Central memory CD8-positive, alpha-beta T cell (primary cell): ENCODE results near the gene EBF3.

Experiments
- ATAC-seq: fragments of 150-1000 bp; cut with Tn5 transposase; replicated peaks from 2 replicates; pipeline ENCODE4 v1.10.0; 2022; ENCODE audit warnings: mild to moderate bottlenecking, moderate FRiP score, moderate number of reproducible peaks; ENCODE audit not compliant: poor library complexity, severe bottlenecking; ENCODE audit errors: extremely low read depth
- DNase-seq, 2 donors: peaks; one replicate each; pipeline ENCODE4 v3.0.0; 2021; ENCODE audit warnings: low spot score in 2 of 2
- H3K27ac Mint-ChIP-seq: one replicate; pipeline ENCODE4 v1.8.0; 2022; ENCODE audit warnings: low read depth, mild to moderate bottlenecking, moderate library complexity, mixed read lengths
- H3K27me3 Mint-ChIP-seq: one replicate; pipeline ENCODE4 v1.8.0; 2022; ENCODE audit warnings: mixed read lengths
- H3K36me3 Mint-ChIP-seq: one replicate; pipeline ENCODE4 v1.8.0; 2022; ENCODE audit warnings: mild to moderate bottlenecking, moderate library complexity, mixed read lengths; ENCODE audit not compliant: insufficient read depth
- H3K4me1 Mint-ChIP-seq: one replicate; pipeline ENCODE4 v1.8.0; 2022; ENCODE audit warnings: mixed read lengths
- H3K4me3 Mint-ChIP-seq: one replicate; pipeline ENCODE4 v1.8.0; 2022; ENCODE audit warnings: mild to moderate bottlenecking, moderate library complexity, mixed read lengths
- H3K9me3 Mint-ChIP-seq: one replicate; pipeline ENCODE4 v1.8.0; 2022; ENCODE audit warnings: mixed read lengths

The EBF3 gene

DNA sequence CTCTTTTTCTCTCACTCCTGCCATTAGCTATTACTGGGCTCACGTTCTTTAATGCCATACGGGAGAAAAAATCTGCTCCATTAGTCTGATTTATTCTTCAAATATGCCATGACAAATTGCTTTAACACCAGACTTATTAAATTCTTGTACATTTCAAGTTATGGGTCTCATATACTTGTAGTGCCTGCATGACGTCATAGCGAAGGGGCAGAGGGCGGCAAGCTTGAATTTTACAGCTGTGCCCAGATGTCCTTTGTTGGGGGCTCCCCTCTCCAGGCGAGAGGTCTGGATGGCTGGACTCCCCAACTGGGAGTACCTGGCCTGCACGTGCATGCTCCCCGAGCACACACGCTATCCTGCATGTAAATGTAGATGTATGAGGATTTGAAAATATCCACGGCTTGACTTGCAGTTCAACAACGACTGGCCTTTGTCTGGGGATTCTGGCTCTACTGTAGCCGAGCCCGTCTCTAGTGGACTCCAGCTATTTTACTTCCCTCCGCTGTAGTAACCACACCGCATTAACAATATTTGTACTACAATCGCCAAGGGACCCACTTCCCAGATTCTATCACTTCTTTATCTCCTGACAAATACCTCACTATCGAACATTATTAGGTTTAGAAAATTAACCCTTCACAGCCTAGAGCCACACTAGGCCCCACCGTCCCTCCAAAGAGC is 79.5 kb downstream of the EBF3 start:
- DNase-seq (no peak), ATAC-seq (no peak)
- Mint-ChIP-seq H3K36me3 (no peaks in the 10 kb centered on the region), H3K27ac (no peak overlapping the region), H3K27me3 (no peaks in the 10 kb centered on the region), H3K4me3 (no peak overlapping the region), H3K9me3 (no peaks in the 10 kb centered on the region), H3K4me1 (no peaks in the 10 kb centered on the region)

DNA sequence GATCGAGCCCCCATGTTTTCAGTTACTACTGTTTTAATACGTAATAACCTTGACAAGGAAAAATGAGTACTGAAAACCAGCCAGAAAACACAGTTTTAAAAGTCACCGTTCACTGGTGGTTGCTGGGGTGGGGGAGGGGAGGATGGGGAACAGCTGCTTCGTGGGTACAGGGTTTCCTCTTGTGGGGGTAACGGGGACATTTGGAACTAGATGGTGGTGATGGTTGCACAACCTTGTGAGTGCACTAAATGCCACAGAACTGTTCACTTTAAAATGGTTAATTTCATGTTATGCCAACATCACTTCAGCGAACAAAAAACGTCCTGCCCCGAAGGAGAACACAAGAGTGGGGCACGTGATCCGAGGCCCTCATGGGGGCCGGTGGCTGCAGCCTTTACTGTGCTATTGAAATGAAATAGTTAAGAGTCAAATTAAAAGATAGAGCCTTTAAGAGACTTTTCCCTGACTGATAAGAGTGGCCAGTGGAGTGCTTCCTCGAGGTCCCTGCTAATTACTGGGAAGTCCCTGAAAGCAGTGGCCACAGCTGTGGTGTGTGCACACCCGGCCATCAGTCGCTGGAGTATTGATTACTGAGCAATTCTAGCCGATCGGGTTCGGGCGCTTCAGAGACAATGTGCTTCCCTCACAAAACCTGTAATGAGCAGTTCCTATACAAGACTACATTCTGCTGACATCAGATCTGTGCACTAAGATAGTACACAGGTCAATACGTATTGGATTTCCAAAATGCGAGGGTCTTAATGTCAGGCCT is 80.3 kb downstream of the EBF3 start:
- Mint-ChIP-seq H3K4me3 (no peak overlapping the region), H3K36me3 (no peaks in the 10 kb centered on the region), H3K9me3 (no peaks in the 10 kb centered on the region), H3K27ac (no peak overlapping the region), H3K27me3 (no peaks in the 10 kb centered on the region), H3K4me1 (no peaks in the 10 kb centered on the region)
- DNase-seq (no peak), ATAC-seq (no peak)

DNA sequence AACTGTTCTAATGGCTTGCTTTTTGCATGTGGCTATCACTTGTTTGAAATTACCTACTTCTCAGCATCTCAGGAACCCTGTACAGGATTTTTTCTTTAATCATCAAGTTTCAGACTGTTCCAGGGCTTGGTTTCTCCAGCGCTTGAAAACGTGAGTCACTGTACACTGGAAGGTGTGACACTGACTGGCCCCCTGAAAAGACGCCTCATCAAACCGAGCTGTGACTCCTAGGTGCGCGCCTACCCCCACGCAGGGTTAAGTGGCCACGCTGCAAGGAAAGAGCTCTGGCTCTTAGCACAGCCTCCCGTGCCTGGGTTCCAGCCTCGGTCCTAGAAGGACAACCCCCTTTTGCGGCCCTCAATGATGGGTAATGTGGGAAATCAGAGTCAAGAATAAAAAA is 81.0 kb downstream of the EBF3 start:
- Mint-ChIP-seq H3K4me3 (no peak overlapping the region), H3K9me3 (no peaks in the 10 kb centered on the region), H3K27me3 (no peaks in the 10 kb centered on the region), H3K27ac (no peak overlapping the region), H3K4me1 (no peaks in the 10 kb centered on the region), H3K36me3 (no peaks in the 10 kb centered on the region)
- no peak for ATAC-seq
- DNase-seq: no peak

DNA sequence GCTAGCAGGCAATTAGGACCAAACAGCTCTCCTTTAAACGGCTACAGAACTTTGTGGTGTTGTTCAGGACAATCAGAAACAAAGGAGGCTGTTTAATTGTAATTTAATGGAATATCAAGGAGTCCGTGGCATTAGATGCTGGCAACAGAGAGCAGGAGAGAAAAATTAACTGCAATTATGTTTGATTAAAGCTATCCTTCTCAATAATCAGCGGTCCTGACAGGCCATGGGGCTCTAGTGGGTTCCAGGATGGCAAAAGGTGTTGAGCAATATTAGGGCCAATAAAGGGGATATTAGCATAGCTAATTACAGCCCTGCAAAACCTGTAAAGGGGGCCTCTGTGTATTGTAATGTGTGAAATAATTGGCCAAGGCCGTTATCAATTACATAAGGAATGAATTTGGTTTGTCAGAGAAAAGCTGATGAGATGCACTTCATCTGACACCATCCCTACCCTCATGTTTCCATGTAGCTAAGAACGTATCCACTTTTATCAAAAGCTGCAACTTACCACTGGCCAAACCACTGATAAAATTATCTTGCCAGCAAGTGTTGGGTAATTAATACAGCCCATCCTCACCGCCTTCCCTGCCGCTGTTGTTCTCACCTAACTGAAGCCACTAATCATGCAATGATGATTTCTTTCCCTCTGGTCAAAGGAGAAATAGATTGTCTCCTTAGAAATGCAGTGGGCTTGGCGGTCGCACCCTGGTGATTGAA is 81.6 kb downstream of the EBF3 start:
- Mint-ChIP-seq H3K27me3 (no peaks in the 10 kb centered on the region), H3K4me1 (no peaks in the 10 kb centered on the region), H3K27ac (no peak overlapping the region), H3K36me3 (no peaks in the 10 kb centered on the region), H3K4me3 (no peak overlapping the region), H3K9me3 (no peaks in the 10 kb centered on the region)
- ATAC-seq: no peak
- no peak for DNase-seq

DNA sequence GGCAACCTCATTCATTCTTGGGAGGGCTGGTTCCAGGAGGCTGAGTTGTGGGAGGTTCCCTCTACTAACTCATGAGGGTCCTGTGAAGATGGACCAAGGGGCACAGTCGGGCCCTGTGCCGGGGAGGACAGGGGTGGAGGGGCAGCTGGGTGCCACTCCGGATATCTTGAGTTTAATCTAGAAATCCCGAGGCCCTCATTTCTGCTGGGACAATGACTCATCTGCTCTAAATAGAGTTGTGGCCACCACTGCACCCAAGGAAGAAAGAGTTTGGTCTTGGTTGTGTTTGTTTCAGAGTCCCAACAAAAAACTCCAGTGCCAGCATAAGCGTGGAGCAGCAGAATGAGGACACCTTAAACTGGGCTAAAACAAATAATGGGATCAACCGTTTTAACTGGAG is 82.4 kb downstream of the EBF3 start:
- H3K27ac Mint-ChIP-seq: no peak overlapping the region

DNA sequence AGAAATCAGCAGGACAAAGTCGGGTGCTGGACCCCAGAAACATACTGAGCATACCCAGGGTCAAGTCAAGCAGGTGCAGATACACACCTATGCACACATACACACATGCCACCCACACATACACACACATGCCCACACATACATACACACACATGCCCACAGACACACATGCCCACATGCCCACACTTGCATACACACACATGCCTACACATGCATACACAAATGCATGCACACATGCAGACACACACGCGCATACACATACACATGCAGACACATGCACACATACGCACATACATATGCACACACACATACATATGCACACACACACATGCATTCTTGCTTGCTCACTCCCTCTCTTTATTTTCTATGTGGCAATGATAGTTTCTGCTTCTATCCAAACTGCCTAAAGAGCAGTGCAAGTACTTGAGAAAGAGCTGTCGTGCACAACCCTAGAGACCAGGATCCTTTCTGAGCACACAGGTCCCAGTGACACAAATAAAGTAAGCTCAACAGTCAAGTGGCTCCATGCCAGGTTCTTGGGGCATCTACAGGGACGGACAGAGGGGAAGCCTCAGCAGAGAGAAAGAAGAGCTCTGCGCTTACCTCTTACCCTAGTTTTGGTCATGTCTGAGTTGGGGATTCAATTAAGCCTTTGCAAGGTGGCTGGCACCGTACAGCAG is 83.7 kb downstream of the EBF3 start:
- no peaks in the 10 kb centered on the region for H3K27me3 Mint-ChIP-seq
- H3K36me3 Mint-ChIP-seq: no peaks in the 10 kb centered on the region
- DNase-seq: no peak
- no peaks in the 10 kb centered on the region for H3K9me3 Mint-ChIP-seq
- no peaks in the 10 kb centered on the region for H3K4me1 Mint-ChIP-seq
- no peak overlapping the region for H3K27ac Mint-ChIP-seq
- ATAC-seq: no peak
- H3K4me3 Mint-ChIP-seq: no peak overlapping the region

More for the DNA sequence above, 82.4 kb downstream of the EBF3 start:
- H3K9me3 Mint-ChIP-seq: no peaks in the 10 kb centered on the region
- H3K4me3 Mint-ChIP-seq: no peak overlapping the region
- H3K27me3 Mint-ChIP-seq: no peaks in the 10 kb centered on the region
- no peaks in the 10 kb centered on the region for H3K36me3 Mint-ChIP-seq
- no peak for DNase-seq
- ATAC-seq: no peak
- H3K4me1 Mint-ChIP-seq: no peaks in the 10 kb centered on the region

DNA sequence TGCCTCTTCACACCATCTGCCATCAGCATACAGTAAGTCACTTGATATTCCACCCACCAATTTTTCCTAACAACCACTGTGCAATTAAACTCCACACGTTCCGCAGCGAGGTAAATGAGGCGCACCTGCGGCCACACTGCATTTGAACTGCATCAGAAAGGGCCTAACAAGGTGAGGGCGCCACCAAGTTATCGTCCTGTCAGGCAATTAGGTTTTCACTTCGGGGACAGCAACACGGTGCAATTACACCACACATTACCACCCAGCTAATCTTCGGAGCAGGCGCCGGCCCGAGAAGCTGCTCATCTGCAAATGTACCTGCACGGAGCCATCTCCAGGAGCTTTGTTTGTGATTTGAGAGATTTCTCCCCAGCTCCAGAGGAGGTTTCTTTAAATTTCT is 84.4 kb downstream of the EBF3 start:
- DNase-seq: no peak
- H3K27me3 Mint-ChIP-seq: no peaks in the 10 kb centered on the region

DNA sequence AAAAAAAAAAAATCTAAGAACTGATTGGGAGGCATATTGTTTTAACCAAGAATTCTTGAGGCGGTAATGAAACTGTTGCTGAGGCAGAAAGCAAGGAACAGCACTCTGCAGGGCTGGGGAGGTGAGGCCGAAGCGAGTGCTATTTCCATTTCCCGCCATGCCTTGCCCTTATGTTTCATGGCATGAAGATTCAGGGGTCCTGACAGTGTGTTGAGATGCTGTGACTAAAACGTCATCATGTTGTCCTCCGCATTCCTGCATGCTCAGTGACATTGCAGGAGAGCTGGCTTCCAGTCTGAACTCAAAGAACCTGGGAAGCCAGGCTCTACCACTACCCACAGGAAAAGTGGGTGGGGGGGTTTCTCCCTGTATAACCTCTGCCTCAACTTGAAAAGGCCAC is 85.2 kb downstream of the EBF3 start:
- H3K4me3 Mint-ChIP-seq: no peak overlapping the region

More for the DNA sequence above, 84.4 kb downstream of the EBF3 start:
- Mint-ChIP-seq H3K4me1 (no peaks in the 10 kb centered on the region), H3K36me3 (no peaks in the 10 kb centered on the region), H3K9me3 (no peaks in the 10 kb centered on the region), H3K27ac (no peak overlapping the region), H3K4me3 (no peak overlapping the region)
- ATAC-seq: no peak

DNA sequence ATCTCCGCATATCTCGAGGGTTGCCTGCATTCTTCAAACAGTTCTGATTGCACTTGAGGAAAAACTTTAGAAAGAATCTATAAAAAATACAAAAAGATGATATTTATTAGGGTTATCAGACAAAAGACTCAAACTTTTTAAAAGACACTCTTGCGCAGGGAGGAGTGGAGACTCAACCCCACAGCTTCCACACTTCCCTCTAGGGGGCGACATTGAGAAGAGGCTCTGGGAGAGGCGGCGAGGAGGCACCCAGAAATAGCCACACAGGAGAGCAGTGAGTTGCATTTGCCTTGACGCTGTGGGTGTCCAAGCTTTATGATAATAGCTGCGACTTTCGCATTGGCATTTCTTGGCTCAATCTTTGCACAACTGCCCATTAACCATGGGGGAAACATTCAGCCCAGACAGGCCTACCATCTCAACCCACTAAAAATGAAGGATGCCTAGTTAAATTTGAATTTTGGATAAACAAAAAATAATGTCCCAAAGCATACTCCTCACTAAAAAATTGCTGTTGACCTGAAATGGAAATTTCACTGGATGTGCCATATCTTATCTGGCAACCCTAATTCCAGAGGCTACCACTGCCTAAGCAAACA is 86.2 kb downstream of the EBF3 start:
- ATAC-seq: no peak
- Mint-ChIP-seq H3K27me3 (no peaks in the 10 kb centered on the region), H3K4me3 (no peak overlapping the region), H3K4me1 (no peaks in the 10 kb centered on the region), H3K36me3 (no peaks in the 10 kb centered on the region), H3K27ac (no peak overlapping the region), H3K9me3 (no peaks in the 10 kb centered on the region)
- no peak for DNase-seq

More for the DNA sequence above, 85.2 kb downstream of the EBF3 start:
- DNase-seq (no peak), ATAC-seq (no peak)
- H3K9me3 Mint-ChIP-seq: no peaks in the 10 kb centered on the region
- no peak overlapping the region for H3K27ac Mint-ChIP-seq
- H3K36me3 Mint-ChIP-seq: no peaks in the 10 kb centered on the region
- H3K4me1 Mint-ChIP-seq: no peaks in the 10 kb centered on the region
- no peaks in the 10 kb centered on the region for H3K27me3 Mint-ChIP-seq

DNA sequence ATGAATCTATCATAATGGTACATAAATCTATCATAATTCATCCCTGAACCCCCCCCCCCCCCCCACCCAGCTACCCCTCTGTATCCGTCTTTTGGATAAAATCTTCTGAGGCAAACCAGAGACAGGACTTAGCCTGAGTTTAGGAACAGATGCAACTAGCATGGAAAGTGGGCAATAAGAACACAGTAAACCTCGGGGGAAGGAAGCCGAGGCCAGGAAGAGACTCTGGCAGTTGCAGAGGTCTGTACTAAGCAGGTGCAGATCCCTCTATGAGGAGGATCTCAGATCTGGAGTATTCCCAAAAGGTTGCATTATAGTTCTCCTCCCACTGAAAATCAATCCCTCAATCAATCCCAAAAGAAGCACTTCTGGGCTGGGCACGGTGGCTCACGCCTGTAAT is 87.2 kb downstream of the EBF3 start:
- ATAC-seq: no peak
- no peaks in the 10 kb centered on the region for H3K4me1 Mint-ChIP-seq
- no peak overlapping the region for H3K4me3 Mint-ChIP-seq
- no peak for DNase-seq
- H3K36me3 Mint-ChIP-seq: no peaks in the 10 kb centered on the region
- H3K9me3 Mint-ChIP-seq: no peaks in the 10 kb centered on the region
- no peak overlapping the region for H3K27ac Mint-ChIP-seq
- H3K27me3 Mint-ChIP-seq: no peaks in the 10 kb centered on the region

DNA sequence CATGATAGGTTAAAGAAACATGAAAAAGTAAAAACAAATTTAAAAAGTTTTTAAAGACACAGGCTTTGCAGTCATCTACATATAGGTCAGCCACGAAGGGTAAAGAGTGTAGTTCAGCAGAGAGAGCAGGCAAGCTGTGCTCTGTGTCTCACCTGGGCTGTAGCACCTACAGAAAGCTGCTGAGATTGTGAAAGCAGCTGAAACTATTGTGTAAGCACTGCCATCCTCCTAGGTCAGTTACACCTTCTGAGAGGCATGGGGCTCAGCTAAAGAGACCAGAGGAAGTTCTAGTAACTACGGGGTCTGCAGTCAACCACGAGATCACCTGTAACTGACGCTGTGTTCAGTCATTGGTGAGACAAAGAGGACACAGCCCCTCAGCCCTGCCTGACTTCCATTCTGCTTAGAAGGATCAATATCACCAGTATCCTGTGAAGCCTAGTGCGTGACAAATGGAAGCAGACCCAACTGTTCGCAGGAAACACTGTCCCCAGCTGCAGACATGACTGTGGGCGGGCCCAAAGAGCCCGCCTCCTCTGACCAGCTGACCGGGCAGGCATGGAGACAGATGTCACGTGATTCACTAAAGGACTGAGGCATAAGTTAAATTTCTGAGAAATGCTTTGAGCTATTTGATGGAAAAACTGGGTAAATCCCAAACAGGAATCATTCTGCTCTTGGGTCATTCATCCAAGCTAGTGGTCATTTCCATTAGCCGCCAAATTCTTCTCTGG is 87.9 kb downstream of the EBF3 start:
- H3K9me3 Mint-ChIP-seq: no peaks in the 10 kb centered on the region
- H3K4me1 Mint-ChIP-seq: no peaks in the 10 kb centered on the region
- H3K27me3 Mint-ChIP-seq: no peaks in the 10 kb centered on the region
- no peak overlapping the region for H3K4me3 Mint-ChIP-seq
- no peaks in the 10 kb centered on the region for H3K36me3 Mint-ChIP-seq
- ATAC-seq: no peak
- no peak for DNase-seq
- H3K27ac Mint-ChIP-seq: no peak overlapping the region

DNA sequence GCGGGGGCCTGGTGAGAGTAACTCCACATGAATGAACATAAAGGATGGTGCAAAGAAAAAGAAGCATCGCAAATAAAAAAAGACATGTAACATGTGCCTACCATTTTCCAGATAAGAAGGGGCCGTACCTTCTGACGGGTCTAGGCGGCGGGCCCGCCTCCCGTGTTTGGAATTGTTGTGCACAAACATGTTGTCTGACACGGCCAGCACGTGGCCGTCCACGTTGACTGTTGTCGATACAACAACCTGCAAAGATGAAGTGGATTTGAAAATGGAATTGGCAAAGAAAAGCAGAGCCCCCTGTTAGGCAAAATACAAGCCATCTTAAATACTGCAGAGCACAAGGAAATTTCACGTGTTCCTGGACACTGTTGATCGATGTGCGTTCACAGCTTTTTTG is 90.7 kb downstream of the EBF3 start:
- Mint-ChIP-seq H3K4me1 (no peaks in the 10 kb centered on the region), H3K36me3 (no peaks in the 10 kb centered on the region), H3K4me3 (no peak overlapping the region), H3K9me3 (no peaks in the 10 kb centered on the region), H3K27ac (no peak overlapping the region), H3K27me3 (no peaks in the 10 kb centered on the region)
- no peak for DNase-seq
- ATAC-seq: no peak
